HPDE6-E6E7 (cell line): ENCODE data around the gene MYD88.

ENCODE experiments used
- DNase-seq: peaks from one replicate; pipeline ENCODE4 v3.0.0; 2011; ENCODE audit warnings: missing footprints; ENCODE audit errors: extremely low spot score

MYD88 gene

GRCh38 chr3:38164952-38165721, 26.7 kb downstream of the MYD88 start, which contains the start of gene OXSR1:
TSS of gene OXSR1 (plus strand) at chr3:38165537. CDS start at chr3:38165877, 340 bp downstream.
- no peak for DNase-seq

- no peak for DNase-seq
Measured at GRCh38 chr3:38165722-38166387, 27.4 kb downstream of the MYD88 start.

GRCh38 chr3:38167591-38167990, 29.1 kb downstream of the MYD88 start:
- DNase-seq = no peak

- no peak for DNase-seq
Measured at GRCh38 chr3:38168151-38169026, 29.9 kb downstream of the MYD88 start.

GRCh38 chr3:38169027-38169317, 30.5 kb downstream of the MYD88 start:
- DNase-seq = no peak

- DNase-seq = no peak
Measured at GRCh38 chr3:38170722-38171121, 32.3 kb downstream of the MYD88 start.

- DNase-seq = no peak
Measured at GRCh38 chr3:38171622-38172021, 33.2 kb downstream of the MYD88 start.

- DNase-seq = no peak
Measured at GRCh38 chr3:38173834-38174418, 35.5 kb downstream of the MYD88 start.

GRCh38 chr3:38177181-38177580, 38.7 kb downstream of the MYD88 start:
- no peak for DNase-seq

GRCh38 chr3:38186781-38187180, 48.3 kb downstream of the MYD88 start:
- no peak for DNase-seq

GRCh38 chr3:38190481-38190881, 52.0 kb downstream of the MYD88 start:
- no peak for DNase-seq
